Caco-2 (cell line): ENCODE results near the gene CPED1. TPM values are rescaled to one million over a fixed set of nuclear protein-coding genes. Genes with fewer than 3 reads are reported as not detected.

ENCODE experiments used
- BruUV-seq: library from RNA; stranded (reverse); fragments of 400-500 nt; replicated peaks from 2 replicates; lab custom pipeline; 2021; lab: Mats Ljungman, UMichigan
- CTCF ChIA-PET: fragments of 300-600 bp; sonication (Branson Sonifier 250); formaldehyde crosslinking; loops from one replicate; lab custom pipeline; 2022; ENCODE audit warnings: antibody characterized with exemption; lab: Charles Lee
- POLR2A ChIA-PET: fragments of 300-600 bp; sonication (Branson Sonifier 250); formaldehyde crosslinking; loops from one replicate; lab custom pipeline; 2022; ENCODE audit warnings: antibody characterized with exemption; lab: Charles Lee
- DNase-seq, 2 experiments: peaks; one replicate each; pipeline versions ENCODE4 v3.0.0 to v3.0.0-alpha.2; 2020 to 2022
- H3K27me3 ChIP-seq: replicated peaks from 2 replicates; pipeline ENCODE4 v1.6.0; 2011; ENCODE audit warnings: low read length; ENCODE audit not compliant: control insufficient read depth, insufficient read depth
- H3K36me3 ChIP-seq: 2 replicates; pipeline ENCODE4 v1.5.1; 2011; ENCODE audit warnings: low read length; ENCODE audit not compliant: control insufficient read depth, insufficient read depth
- H3K4me1 ChIP-seq: fragments of 250-450 bp; sonication (Bioruptor Pico); 2 replicates; pipeline ENCODE4 v1.5.1; 2020; ENCODE audit warnings: mild to moderate bottlenecking
- H3K4me3 ChIP-seq: 2 replicates; pipeline ENCODE4 v1.5.1; 2011; ENCODE audit warnings: low read depth, mild to moderate bottlenecking, control low read depth, low read length
- H3K9me3 ChIP-seq: fragments of 250-450 bp; sonication (Bioruptor Pico); 2 replicates; pipeline ENCODE4 v1.5.1; 2020; ENCODE audit warnings: mild to moderate bottlenecking, moderate library complexity
- H3K27ac Mint-ChIP-seq: one replicate; pipeline ENCODE4 v1.8.0; 2022; ENCODE audit warnings: mixed read lengths; ENCODE audit not compliant: unreplicated experiment
- H3K27me3 Mint-ChIP-seq: one replicate; pipeline ENCODE4 v1.8.0; 2022; ENCODE audit warnings: mixed read lengths; ENCODE audit not compliant: insufficient read depth, unreplicated experiment
- H3K36me3 Mint-ChIP-seq: one replicate; pipeline ENCODE4 v1.8.0; 2022; ENCODE audit warnings: mild to moderate bottlenecking, mixed read lengths; ENCODE audit not compliant: insufficient read depth, unreplicated experiment
- H3K4me1 Mint-ChIP-seq: one replicate; pipeline ENCODE4 v1.8.0; 2022; ENCODE audit warnings: low read depth, mixed read lengths; ENCODE audit not compliant: unreplicated experiment
- H3K4me3 Mint-ChIP-seq: one replicate; pipeline ENCODE4 v1.8.0; 2022; ENCODE audit warnings: mild to moderate bottlenecking, moderate library complexity, mixed read lengths; ENCODE audit not compliant: unreplicated experiment
- H3K9me3 Mint-ChIP-seq: one replicate; pipeline ENCODE4 v1.8.0; 2022; ENCODE audit warnings: mixed read lengths; ENCODE audit not compliant: unreplicated experiment
- CTCF ChIP-seq, 2 experiments: fragments of 200-600 bp in 1 of 2; IDR thresholded peaks; 1 replicate in 1 of 2; 2 replicates in 1 of 2; pipeline versions ENCODE4 v1.5.1 to v1.8.0; 2011 to 2022; ENCODE audit warnings: antibody characterized with exemption in 1 of 2, control low read depth in 1 of 2, inconsistent platforms in 1 of 2, low read depth in 1 of 2, low read length in 1 of 2, mild to moderate bottlenecking in 1 of 2, moderate library complexity in 1 of 2; ENCODE audit not compliant: insufficient read depth in 1 of 2, severe bottlenecking in 1 of 2, unreplicated experiment in 1 of 2
- intact Hi-C: fragments of 100-400 bp; cut with micrococcal nuclease; formaldehyde crosslinking; loops from one replicate; pipeline ENCODE4 v1.10.0; 2022; ENCODE audit not compliant: unreplicated experiment
- total RNA-seq: library from RNA; stranded (reverse); gene quantifications from 2 replicates; pipeline ENCODE4 v1.2.3, GENCODE V29; 2022

The CPED1 gene
- total RNA-seq, 1 experiment from 2014 or later = 0.23 TPM

- ChIA-PET CTCF (no interaction called here), POLR2A (no interaction called here)
- Histone ChIP-seq H3K4me3 (no peak overlapping the region), H3K9me3 (no peaks in the 10 kb centered on the region), H3K27me3 (no peaks in the 10 kb centered on the region), H3K36me3 (no peaks in the 10 kb centered on the region), H3K4me1 (peaks cover 15% of the 10 kb centered on the region; the same call in 1 of the 2 replicates)
- Mint-ChIP-seq H3K27me3 (peaks cover 3% of the 10 kb centered on the region), H3K27ac (no peak overlapping the region), H3K36me3 (no peaks in the 10 kb centered on the region), H3K4me3 (no peak overlapping the region), H3K4me1 (peaks cover 12% of the 10 kb centered on the region), H3K9me3 (no peaks in the 10 kb centered on the region)
- no peak for DNase-seq
- TF ChIP-seq CTCF (IDR thresholded peaks at IDR 0.05; ENCODE audit: insufficient read depth in 1 of 2, low read depth in 1 of 2, low read length in 1 of 2, severe bottlenecking in 1 of 2, unreplicated experiment in 1 of 2) = no peak
- no TSS peak for BruUV-seq
- intact Hi-C loops = no loop called here
These were observed 116.8 kb downstream of the CPED1 start for GRCh38 chr7:121105262-121105661.

GRCh38 chr7:121107923-121108498, 119.5 kb downstream of the CPED1 start:
- peak; percentile 69 to 76 for TF ChIP-seq CTCF (IDR thresholded peaks at IDR 0.05; ENCODE audit: insufficient read depth in 1 of 2, low read depth in 1 of 2, low read length in 1 of 2, severe bottlenecking in 1 of 2, unreplicated experiment in 1 of 2)
- H3K27me3 ChIP-seq = no peaks in the 10 kb centered on the region
- peak in 1 of 2 experiments; percentile 66 for DNase-seq
- no TSS peak for BruUV-seq
- Mint-ChIP-seq H3K4me1 (peaks cover 7% of the 10 kb centered on the region), H3K27ac (no peak overlapping the region), H3K4me3 (no peak overlapping the region), H3K27me3 (peaks cover 10% of the 10 kb centered on the region), H3K36me3 (no peaks in the 10 kb centered on the region), H3K9me3 (no peaks in the 10 kb centered on the region)
- no peaks in the 10 kb centered on the region for H3K9me3 ChIP-seq
- peaks cover 7% of the 10 kb centered on the region; the same call in 1 of the 2 replicates for H3K4me1 ChIP-seq
- intact Hi-C loops = loop anchor here (1.0 to 2.0 kb wide), 5 partner anchors 27 to 316 kb away; no protein-coding TSS in a partner anchor
- CTCF ChIA-PET = interaction anchor here (0.6 to 1.2 kb wide), 11 partner anchors 11 to 325 kb away, joined by 3 to 14 read pairs (median 3); partner anchors contain the start of genes CPED1 and ING3
- no peak overlapping the region for H3K4me3 ChIP-seq
- no peaks in the 10 kb centered on the region for H3K36me3 ChIP-seq
- POLR2A ChIA-PET = no interaction called here

GRCh38 chr7:121109145-121109544, 120.6 kb downstream of the CPED1 start:
- intact Hi-C loops = loop anchor here (2.0 kb wide), 1 partner anchor 28 kb away; no protein-coding TSS in a partner anchor
- Mint-ChIP-seq H3K4me1 (no peaks in the 10 kb centered on the region), H3K27ac (no peak overlapping the region), H3K36me3 (no peaks in the 10 kb centered on the region), H3K4me3 (no peak overlapping the region), H3K27me3 (peaks cover 10% of the 10 kb centered on the region), H3K9me3 (no peaks in the 10 kb centered on the region)
- Histone ChIP-seq H3K27me3 (no peaks in the 10 kb centered on the region; the same call in 1 of the 2 replicates), H3K4me1 (no peaks in the 10 kb centered on the region), H3K4me3 (no peak overlapping the region), H3K9me3 (no peaks in the 10 kb centered on the region), H3K36me3 (no peaks in the 10 kb centered on the region)
- DNase-seq = no peak
- TF ChIP-seq CTCF (IDR thresholded peaks at IDR 0.05; ENCODE audit: insufficient read depth in 1 of 2, low read depth in 1 of 2, low read length in 1 of 2, severe bottlenecking in 1 of 2, unreplicated experiment in 1 of 2) = no peak
- no TSS peak for BruUV-seq
- ChIA-PET CTCF (no interaction called here), POLR2A (no interaction called here)
